ENCODE measurements around the gene KLHL42. TPM values are rescaled to one million over a fixed set of nuclear protein-coding genes. Genes with fewer than 3 reads are reported as not detected.

The KLHL42 gene
- total RNA-seq, 1 donor from 2014 or later = 30.0 TPM

DNA sequence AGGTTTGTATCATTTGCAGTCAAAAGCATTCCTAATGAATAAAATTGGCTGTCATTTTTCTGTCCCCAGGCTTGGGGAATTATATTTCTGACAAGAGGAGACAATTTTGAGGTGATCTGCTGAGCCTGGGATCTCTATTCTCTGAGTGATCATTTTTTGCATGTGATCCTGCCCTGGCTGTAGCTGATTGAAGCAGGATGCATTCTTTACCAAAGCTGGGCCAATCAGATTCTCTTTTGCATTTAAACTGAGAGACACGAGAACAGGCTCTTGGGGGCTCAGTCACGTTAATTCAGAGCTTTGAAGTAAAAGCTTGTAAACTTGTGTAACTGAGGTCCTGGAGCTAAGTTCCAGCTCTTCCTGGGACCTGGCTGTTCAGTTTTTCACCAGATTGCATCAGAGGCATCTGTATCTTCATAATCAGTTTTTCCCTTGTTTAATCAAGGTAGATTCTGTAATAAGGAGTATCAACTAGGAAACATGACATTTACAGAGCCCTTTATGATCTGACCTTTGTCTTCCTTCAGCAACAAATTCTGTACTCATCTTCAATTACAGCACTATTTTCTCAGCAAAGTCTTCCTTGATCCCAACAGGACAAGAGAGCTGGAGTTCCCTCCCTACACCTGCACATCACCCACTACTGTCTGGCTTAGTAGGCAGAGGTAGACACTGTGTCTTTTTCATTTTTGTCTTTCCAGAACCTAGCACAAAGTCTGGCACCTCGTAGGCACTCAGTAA is 35.0 kb downstream of the KLHL42 start:
- DNase-seq (ENCODE audit: extremely low spot score in 2 of 2) = no peak
- H3K9me3 ChIP-seq = no peaks in the 10 kb centered on the region
- H3K27me3 ChIP-seq = no peaks in the 10 kb centered on the region
- TF ChIP-seq, protein P1, sequence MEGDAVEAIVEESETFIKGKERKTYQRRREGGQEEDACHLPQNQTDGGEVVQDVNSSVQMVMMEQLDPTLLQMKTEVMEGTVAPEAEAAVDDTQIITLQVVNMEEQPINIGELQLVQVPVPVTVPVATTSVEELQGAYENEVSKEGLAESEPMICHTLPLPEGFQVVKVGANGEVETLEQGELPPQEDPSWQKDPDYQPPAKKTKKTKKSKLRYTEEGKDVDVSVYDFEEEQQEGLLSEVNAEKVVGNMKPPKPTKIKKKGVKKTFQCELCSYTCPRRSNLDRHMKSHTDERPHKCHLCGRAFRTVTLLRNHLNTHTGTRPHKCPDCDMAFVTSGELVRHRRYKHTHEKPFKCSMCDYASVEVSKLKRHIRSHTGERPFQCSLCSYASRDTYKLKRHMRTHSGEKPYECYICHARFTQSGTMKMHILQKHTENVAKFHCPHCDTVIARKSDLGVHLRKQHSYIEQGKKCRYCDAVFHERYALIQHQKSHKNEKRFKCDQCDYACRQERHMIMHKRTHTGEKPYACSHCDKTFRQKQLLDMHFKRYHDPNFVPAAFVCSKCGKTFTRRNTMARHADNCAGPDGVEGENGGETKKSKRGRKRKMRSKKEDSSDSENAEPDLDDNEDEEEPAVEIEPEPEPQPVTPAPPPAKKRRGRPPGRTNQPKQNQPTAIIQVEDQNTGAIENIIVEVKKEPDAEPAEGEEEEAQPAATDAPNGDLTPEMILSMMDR (IDR thresholded peaks at IDR 0.05) = no peak
- TF ChIP-seq POLR2AphosphoS5 (IDR thresholded peaks at IDR 0.05; ENCODE audit: insufficient read depth in 1 of 2, low read depth in 1 of 2) (no peak), POLR2A (IDR thresholded peaks at IDR 0.05) (no peak)
- H3K36me3 ChIP-seq = no peaks in the 10 kb centered on the region
- H3K4me1 ChIP-seq = no peaks in the 10 kb centered on the region
- H3K27ac ChIP-seq = no peak overlapping the region
- H3K4me3 ChIP-seq = no peak overlapping the region
- intact Hi-C loops (cut with DNase I) = no loop called here

DNA sequence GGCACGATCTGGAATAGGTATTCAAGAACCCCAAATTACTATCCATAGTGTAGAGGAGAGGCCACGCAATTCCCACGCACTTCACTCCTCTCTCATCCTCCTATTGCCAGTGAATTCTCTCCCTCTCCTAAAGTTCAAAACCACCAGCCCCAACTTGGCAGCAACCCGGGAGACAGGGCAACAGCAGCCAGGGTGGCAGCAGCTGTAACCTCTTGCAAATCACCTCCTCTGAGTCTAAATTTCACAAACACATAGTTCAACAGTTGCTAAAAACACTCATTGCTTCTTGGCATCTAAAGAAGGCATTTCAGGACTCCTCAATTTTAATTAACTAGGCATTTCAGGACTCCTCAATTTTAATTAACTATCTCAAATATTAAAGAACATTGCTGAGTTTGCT is 37.7 kb downstream of the KLHL42 start:
- intact Hi-C loops (cut with DNase I) = no loop called here
- H3K4me1 ChIP-seq = no peaks in the 10 kb centered on the region
- H3K4me3 ChIP-seq = no peak overlapping the region
- no peaks in the 10 kb centered on the region for H3K27me3 ChIP-seq
- DNase-seq (ENCODE audit: extremely low spot score in 2 of 2) = no peak
- TF ChIP-seq POLR2A (IDR thresholded peaks at IDR 0.05) (no peak), POLR2AphosphoS5 (IDR thresholded peaks at IDR 0.05; ENCODE audit: insufficient read depth in 1 of 2, low read depth in 1 of 2) (no peak)
- TF ChIP-seq, protein P1 (IDR thresholded peaks at IDR 0.05) = no peak
- no peak overlapping the region for H3K27ac ChIP-seq
- H3K36me3 ChIP-seq = no peaks in the 10 kb centered on the region
- no peaks in the 10 kb centered on the region for H3K9me3 ChIP-seq

DNA sequence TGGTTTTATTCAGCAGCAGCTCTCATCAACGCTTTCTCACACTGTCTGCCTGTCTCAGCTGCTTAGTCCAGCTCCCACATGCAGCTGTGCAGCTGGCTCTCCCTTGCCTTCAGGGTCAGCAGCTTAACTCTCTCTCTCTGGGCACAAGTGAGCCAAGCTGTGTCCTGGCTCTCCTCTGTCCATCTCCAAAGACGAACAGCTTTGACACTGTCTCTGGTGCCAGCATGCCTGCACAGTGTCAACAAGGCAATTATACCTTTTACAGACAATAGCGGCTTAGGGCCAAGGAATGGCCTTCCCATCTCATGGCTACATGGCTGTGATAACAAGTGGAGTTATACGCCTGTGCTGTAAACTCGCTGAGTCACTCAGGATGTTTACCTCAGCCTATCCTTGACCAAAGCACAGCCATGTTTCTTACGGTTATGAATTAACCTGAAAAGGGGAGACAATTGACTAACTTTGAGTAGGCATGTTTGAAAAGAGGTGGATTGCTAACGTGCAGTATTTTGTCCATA is 38.4 kb downstream of the KLHL42 start:
- H3K4me1 ChIP-seq = no peaks in the 10 kb centered on the region
- H3K4me3 ChIP-seq = no peak overlapping the region
- no peak for DNase-seq (ENCODE audit: extremely low spot score in 2 of 2)
- intact Hi-C loops (cut with DNase I) = no loop called here
- no peak overlapping the region for H3K27ac ChIP-seq
- TF ChIP-seq POLR2A (IDR thresholded peaks at IDR 0.05) = no peak
- TF ChIP-seq POLR2AphosphoS5 (IDR thresholded peaks at IDR 0.05; ENCODE audit: insufficient read depth in 1 of 2, low read depth in 1 of 2) = no peak
- TF ChIP-seq, protein P1 (IDR thresholded peaks at IDR 0.05) = no peak
- H3K36me3 ChIP-seq = no peaks in the 10 kb centered on the region
- H3K9me3 ChIP-seq = no peaks in the 10 kb centered on the region
- no peaks in the 10 kb centered on the region for H3K27me3 ChIP-seq

DNA sequence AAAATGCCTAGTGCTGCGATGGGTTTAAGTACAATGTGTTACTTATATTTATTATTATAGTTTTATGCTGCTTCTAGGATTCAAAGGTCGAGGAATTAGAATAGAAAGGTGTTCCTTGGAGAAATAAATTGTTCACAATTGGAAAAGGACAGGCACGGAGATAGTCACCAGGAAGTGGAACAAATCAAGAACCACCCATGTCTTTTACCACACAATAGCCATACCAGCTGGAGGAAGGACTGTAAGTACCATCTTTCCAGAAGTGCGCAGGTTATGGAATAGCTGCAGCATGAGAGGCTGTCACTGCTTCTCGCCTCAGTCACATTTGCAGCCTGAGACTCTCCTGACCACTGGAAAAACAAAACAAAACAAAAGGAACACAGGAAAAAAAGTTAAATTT is 40.5 kb downstream of the KLHL42 start:
- H3K36me3 ChIP-seq = no peaks in the 10 kb centered on the region
- TF ChIP-seq POLR2AphosphoS5 (IDR thresholded peaks at IDR 0.05; ENCODE audit: insufficient read depth in 1 of 2, low read depth in 1 of 2) (no peak), POLR2A (IDR thresholded peaks at IDR 0.05) (no peak)
- TF ChIP-seq, protein P1 (IDR thresholded peaks at IDR 0.05) = no peak
- DNase-seq (ENCODE audit: extremely low spot score in 2 of 2) = no peak
- H3K4me3 ChIP-seq = no peak overlapping the region
- intact Hi-C loops (cut with DNase I) = loop anchor here (10.0 kb wide), 1 partner anchor 86 kb away; no protein-coding TSS in a partner anchor
- no peaks in the 10 kb centered on the region for H3K9me3 ChIP-seq
- H3K27me3 ChIP-seq = no peaks in the 10 kb centered on the region
- no peak overlapping the region for H3K27ac ChIP-seq
- H3K4me1 ChIP-seq = no peaks in the 10 kb centered on the region
